Hepatocyte (in vitro differentiated cells): Measurements from ENCODE around the gene APBA2.

ENCODE experiments used
- EZH2 ChIP-seq: fragments of 200-600 bp; sonication (generic); IDR thresholded peaks from 2 replicates; pipeline ENCODE4 v1.6.1; 2016; ENCODE audit warnings: antibody characterized with exemption, mild to moderate bottlenecking, borderline replicate concordance
- TF ChIP-seq, protein P1 (sequence below): fragments of 200-600 bp; sonication (generic); IDR thresholded peaks from 2 replicates; pipeline ENCODE4 v1.5.1; 2016; ENCODE audit warnings: antibody characterized with exemption, mild to moderate bottlenecking; ENCODE audit not compliant: poor library complexity

DNA sequence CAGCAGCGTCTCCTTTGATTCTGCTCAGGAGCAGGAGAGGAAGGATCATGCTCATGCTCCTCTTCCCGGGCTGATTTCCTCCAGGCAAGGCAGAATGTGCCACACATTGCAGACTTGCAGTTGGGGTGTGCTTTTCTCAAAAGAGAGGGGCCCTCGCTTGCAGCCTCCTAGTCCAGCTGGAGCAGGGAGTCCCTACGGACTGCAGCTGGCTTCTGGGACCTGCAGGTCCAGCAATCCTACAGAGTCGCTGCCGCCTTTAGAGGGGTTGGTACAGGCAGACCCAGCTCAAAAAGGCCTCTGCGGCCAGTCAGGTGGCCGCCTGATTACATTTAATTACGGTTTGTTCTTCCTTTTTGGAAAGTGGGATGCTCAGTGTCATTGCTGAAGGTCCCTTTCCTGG, 210.0 kb downstream of the APBA2 start:
- TF ChIP-seq, protein P1, sequence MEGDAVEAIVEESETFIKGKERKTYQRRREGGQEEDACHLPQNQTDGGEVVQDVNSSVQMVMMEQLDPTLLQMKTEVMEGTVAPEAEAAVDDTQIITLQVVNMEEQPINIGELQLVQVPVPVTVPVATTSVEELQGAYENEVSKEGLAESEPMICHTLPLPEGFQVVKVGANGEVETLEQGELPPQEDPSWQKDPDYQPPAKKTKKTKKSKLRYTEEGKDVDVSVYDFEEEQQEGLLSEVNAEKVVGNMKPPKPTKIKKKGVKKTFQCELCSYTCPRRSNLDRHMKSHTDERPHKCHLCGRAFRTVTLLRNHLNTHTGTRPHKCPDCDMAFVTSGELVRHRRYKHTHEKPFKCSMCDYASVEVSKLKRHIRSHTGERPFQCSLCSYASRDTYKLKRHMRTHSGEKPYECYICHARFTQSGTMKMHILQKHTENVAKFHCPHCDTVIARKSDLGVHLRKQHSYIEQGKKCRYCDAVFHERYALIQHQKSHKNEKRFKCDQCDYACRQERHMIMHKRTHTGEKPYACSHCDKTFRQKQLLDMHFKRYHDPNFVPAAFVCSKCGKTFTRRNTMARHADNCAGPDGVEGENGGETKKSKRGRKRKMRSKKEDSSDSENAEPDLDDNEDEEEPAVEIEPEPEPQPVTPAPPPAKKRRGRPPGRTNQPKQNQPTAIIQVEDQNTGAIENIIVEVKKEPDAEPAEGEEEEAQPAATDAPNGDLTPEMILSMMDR = no peak
- TF ChIP-seq EZH2 = no peak
